GM21619 (cell line): Measurements from ENCODE around the gene RPL11.
"Not testable (repeated sequence)": the region's sequence is repeated elsewhere in the genome, so short reads cannot be mapped to it uniquely, and the experiment has no call there.

Experiments
- ATAC-seq: cut with Tn5 transposase; IDR thresholded peaks from one replicate; pipeline ENCODE4 v1.9.1; 2021; ENCODE audit not compliant: unreplicated experiment

The RPL11 gene

DNA sequence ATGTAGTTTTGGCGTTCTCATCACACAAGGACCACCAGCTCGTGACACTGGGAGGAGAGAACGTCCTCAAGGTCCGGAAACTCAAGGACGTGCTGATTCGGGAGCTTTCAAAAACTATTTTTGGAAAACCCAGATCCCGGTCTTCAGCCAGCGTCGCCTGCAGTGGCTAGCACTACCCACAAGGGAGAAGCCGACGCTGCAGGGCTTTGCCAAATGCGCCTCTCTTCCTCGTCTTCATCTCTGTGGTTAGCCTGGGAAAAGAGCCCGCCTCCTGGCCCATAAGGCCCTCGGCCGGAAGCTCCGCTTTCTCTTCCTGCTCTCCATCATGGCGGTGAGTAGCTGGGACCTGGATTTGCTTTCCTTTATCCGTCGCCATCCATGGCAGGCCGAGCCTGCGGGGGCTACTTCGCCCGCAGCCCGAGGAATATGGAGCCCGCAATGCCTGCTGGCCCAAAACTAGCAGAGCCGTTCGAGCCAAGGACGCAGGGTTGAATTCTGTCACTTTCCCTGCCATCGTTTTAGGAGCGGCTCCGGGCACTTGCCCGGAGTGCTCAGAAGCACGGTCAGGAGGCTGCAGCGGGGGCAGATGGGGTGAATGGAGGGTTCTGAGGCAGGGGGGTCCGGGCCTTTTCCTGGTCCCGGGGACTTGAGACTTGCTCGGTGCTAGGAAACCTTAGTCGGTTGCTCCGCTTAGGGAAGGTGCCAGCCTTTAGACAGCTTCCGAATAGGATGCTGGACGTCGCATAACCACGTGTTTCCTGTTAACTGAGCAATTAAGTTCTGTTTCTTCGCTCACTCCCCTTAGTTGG is at the start of gene RPL11:
Gene RPL11, plus strand, starts transcription at position 308 of the 809 bp plus-strand sequence. Its CDS starts 18 bp downstream, at position 326.
- peak; percentile 96 for ATAC-seq

DNA sequence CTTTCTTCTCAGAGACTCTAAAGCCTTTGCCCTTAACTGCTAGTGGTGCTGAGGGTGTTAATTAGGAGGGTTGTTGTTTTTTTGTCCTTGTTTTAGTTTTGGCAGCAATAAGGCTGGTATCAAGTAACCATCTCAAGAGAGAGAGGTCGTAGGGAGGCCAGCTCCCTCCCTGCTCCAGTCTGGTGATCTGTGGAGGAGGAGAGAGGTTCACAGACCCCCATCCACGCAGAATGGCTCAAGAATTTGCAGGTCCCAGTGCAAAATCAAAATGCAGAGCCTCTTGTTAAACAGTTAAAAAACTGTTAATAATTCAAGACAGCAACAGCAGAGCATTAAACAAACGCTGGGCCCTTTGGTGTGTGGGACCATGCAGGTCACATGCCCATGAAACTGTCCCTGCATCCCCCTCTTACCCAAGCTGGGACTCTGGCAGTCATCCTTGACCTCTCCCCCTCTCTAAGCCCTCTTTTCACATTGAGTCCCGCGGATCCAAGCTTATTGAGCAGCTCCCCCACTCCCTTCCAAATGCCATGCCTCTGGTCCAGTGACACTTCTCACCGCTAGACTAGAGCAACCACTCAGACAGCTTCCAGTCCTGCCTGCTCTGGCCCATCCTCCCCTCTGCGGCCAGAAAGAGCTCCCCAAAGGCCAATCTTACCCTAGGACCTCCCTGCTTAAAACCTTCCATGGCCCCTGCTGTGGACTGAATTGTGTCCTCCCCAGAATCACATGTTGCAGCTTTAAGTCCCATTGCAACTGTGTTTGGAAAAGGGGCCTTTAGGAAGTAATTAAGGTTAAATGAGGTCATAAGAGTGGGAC is 47.7 kb upstream of the RPL11 start:
- no peak for ATAC-seq

DNA sequence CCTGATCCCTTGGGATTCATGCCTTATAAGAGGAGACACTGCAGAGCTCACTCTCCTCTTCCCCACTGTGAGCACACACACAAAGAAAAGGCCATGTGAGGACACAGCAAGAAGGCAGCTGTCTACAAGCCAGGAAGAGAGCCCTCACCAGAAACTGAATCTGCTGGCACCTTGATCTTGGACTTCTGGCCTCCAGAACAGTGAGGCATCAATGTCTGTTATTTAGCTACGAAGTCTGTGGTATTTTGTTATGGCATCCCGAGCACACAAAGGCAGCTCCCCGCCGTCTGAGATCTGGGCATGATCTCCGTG is 47.1 kb upstream of the RPL11 start:
- ATAC-seq, result no peak

DNA sequence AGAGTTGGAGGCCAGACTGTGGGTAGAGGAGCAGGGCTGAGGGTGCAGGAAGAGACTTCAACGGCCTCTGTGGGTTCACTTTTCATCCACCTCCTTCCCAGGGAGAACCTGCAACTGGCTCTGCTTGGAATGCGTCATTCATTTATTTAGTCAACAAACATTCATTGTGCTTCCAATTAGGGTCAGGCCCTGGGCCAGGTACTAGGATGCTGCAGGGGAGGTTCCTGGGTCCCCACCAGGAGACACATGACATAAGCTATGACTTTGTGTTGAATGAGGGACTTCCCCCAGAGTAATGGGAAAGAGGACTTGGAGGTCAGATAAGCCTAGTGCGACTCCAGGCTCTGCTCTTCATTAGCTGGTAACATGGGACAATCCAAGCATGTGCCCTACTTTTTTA is 46.3 kb upstream of the RPL11 start:
- no peak for ATAC-seq

DNA sequence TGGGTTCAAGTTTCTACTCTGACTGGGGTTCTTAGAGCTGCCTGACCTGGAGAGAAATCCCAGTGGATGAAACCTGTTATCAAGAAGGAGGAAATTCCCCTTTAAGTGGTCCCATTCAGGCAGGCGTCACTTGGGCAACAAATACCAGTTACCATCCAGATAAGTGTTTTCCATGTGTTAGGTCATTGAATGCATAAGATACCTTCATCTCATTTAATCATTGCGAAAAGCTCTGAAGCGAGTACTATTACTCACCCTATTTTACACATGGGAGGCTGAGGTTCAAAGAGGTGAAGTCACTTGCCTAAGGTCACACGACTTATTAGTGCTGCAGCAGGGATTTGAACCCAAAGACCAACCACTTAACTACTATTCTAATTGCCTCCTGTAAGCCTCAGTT is 45.5 kb upstream of the RPL11 start:
- ATAC-seq, result no peak

DNA sequence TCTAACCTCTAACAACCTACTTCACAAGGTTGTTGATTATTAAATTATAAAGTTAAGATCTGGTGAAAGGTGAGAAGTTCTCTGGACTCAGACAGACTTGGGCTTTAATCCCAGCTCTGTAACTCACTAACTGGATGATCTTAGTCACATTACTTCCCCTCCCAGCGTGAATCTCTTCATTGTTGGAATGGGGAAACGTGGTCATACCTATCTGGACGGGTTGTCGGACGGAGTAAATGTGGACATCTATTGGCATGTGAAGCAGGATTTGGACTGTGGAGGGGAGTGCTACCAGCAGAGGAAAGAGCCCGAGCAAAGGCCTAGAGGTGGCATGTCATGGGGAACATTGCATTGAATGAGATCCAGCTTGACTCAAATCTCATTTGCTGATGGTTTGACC is 45.1 kb upstream of the RPL11 start:
- no peak for ATAC-seq

DNA sequence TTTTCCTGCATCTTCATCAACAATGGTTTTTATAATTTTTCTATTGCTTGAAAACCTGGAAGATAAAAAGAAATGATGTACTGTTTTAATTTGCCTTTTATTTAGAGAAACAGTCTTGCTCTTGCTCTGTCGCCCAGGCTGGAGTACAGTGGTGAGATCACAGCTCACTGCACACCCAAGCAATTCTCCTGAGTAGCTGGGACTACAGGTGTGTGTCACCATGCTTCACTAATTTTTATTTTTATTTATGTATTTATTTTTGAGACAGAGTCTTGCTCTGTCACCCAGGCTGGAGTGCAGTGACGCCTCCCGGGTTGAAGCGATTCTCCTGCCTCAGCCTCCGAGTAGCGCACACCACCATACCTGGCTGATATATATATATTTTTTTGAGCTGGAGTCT is 43.0 kb upstream of the RPL11 start:
- ATAC-seq, result no peak

DNA sequence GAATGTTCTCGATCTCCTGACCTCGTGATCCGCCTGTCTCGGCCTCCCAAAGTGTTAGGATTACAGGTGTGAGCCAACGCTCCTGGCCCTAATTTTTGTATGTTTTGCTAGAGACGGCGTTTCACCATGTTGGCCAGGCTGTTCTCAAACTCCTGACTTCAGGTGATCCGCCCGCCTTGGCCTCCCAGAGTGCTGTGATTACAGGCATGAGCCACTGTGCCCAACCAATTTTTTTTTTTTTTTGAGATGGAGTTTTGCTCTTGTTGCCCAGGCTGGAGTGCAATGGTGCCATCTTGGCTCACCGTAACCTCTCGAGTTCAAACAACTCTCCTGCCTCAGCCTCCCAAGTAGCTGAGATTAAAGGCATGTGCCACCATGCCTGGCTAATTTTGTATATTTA is 42.4 kb upstream of the RPL11 start:
- not testable (repeated sequence) for ATAC-seq

DNA sequence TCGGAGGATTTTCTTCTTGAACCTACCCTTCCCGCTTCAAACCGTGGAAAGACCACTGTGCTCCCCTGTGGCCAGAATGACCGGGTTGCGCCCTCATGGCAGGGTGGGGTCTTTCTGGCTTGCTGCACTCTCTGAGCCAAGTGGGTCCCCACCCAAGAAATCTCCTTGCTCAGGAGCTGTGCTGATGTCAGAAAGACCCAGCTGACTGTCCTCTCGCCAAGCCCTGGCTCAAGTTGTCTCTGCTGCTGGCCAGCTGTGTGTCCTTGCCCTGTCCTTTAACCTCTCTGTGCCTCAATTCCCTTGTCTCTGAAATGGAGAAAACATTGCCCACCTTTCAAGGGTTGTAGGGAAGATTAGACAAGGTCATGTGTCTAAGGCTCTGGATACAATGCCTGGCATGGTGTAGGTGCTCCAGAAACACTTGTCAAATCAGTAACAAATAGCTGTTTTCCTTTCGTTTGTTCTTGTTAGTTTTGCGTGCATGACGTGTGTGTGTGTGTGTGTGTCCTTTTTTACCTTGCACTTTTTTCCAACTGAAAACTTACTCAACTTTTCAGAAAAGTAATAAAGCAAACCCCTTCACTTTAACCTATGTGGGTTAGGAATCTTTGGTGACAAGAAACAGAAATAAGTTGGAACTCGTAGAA is 41.1 kb upstream of the RPL11 start:
- ATAC-seq, result no peak

DNA sequence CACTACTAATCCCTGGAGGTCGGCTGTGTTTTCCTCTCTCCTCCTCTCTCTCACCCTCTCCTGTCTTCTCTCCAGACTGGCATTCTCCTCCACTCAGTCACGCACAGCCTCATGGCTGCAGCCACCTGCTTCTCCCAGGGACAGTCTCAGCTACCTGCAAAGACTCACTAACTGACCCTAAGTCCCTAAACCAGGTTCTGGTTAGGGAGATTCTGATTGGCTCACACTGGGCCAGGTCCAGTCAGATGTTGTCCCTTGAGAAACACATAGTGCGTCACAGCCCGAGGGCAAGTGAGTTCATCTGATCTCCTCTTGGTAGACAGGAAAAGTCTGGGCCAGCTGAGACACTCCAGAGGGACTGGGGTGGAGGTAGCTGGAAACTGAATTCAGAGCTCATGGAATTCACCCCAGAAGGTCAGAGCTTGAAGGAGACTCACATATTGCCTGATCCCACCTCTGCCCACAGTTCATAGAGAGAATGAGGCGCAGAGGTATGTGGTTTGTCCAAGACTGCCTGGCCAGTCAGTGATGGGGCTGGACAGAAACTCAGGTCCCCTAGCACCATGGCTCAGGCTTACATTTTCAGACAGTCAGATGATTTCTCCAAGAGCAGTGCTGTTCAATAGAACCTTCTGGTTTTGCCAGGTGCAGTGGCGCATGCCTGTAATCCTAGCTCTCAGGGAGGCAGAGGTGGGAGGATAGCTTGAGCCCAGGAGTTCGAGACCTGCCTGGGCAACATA is 40.4 kb upstream of the RPL11 start:
- ATAC-seq, result no peak

DNA sequence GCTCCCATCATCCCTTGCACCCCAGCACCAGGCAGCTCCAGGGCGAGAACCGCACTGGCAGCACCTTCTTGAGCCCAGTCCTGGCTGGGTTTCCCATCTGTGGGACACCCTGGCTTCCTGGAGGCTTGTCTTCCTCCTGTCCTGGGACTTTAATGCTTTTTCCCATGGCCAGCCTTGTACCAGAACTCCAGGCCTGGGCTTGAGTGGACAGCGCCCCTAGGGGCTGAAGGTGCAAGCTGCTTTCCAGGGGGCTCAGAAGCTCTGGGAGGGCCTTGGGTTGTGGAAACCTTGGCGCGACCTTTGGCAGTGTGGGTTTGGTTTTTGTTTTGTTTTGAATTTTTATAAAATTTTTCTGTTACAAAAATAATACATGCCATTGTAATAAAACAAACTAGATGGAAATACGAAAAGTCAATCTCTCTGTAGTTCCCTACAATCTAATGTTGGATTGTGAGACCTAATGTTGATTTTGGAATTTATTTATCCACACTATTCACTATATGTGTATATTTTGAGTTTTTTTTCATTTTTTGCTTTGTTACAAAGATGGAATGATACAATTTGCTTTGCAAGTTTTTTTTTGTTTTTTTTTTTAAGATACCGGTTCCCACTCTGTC is 33.8 kb upstream of the RPL11 start:
- ATAC-seq, result no peak

DNA sequence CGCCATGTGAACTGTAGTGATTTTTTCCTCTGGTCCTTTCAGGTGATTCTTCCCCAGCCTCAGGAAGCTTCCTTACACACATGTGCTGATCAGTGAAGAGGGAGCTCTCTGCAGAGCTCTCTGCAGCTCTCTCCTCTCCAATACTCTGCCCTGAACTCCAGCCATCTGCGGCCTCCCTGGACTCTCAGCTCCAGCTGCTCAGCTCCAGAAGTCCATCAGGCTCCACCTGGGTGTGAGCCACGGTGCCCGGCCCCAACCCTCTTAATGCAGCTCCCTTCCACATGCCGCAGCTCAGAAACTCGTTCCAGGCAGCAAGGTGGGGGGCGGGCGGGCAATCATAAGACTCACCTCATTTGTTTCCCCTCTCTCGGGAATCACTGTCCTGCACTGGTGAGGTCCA is 30.9 kb upstream of the RPL11 start:
- no peak for ATAC-seq

DNA sequence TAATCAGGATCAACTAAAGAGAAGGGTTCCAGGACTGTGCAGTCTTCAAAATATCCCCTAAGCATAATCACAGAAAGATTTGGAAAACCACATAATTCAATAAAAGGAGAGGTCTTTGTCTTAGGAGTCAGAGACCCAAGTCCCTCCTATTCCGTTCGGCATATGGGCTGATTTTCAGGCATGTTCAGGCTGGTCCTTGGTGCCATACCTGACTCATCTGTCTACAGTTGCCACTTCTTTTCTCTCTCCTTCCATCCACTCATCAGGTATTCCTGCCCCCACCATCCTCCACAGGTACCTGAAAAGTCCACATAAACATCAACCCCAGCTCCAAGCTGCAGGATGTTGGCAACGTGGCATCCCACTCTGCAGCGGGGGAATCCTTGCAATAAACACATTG is 29.7 kb upstream of the RPL11 start:
- ATAC-seq, result no peak

DNA sequence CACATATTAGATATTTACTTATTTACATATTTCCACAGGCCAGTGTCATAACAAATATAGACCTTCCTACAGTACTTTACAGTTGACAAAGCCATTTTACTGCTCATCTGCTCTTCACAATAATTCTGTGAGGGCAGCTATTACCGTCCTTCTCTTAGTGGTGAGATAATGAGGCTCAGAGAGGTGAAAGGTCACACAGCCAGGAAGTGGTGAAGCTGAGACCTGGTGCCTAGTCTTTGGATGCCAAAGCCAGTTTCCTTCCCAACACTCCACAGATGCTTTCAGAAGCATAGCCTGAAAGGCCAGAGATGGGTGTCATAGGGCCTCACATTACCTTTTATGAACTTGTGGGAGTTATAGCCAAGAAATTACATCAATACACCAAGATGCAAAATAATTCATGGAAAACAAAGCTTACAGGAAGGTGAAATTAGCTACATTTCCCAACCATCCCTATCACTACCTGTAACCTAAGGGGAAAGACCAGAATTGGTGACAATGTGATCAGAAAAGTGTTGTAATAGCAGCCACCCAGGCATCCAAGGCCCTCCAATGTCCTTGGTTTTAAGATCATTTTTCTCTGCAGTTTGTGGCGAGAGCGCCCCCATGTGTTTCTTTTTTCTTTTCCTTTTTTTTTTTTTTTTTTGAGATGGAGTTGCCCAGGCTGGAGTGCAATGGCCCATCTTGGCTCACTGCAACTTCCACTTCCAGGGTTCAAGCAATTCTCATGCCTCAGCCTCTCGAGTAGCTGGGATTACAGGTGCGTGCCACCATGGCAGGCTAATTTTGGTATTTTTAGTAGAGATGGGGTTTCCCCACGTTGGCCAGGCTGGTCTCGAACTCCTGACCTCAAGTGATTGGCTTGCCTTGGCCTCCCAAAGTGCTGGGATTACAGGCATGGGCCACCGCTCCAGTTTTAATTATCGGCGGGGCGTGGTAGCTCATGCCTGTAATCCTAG is 26.5 kb upstream of the RPL11 start:
- ATAC-seq, result no peak

DNA sequence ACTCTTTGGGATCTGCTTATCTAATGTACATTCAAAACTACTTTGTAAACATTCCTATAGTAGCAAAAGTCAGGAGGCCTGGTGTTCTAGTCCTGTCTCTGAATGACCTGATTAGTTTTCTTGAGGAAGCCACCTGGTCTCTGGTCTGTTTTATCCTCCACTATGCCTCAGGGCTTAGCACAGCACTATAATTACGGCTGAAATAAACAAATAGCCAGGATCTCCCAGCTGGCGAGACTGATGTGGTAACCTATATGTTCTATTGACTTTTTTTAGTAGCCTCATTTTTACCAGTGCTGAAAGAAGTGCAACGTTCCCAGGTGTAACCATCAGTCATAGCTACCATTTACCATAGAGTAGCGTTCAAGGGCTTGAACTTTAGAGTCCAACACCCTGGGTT is 24.2 kb upstream of the RPL11 start:
- ATAC-seq, result no peak

DNA sequence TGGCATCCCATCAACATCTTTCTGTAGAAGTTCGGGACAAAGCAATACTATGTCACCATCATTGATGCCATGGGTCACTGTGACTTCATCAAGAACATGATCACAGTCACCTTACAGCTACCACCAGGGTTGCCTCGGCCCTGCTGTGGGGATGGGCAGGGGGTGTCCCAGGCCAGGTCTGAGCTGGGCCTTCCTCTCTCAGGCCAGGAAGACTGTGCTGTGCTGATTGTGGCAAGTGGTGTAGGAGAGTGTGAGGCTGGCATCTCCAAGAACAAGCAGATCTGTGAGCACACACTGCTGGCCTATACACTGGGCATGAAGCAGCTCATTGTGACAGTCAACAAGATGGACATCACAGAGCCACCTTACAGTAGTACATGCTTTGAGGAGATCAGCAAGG is 20.9 kb upstream of the RPL11 start:
- no peak for ATAC-seq

DNA sequence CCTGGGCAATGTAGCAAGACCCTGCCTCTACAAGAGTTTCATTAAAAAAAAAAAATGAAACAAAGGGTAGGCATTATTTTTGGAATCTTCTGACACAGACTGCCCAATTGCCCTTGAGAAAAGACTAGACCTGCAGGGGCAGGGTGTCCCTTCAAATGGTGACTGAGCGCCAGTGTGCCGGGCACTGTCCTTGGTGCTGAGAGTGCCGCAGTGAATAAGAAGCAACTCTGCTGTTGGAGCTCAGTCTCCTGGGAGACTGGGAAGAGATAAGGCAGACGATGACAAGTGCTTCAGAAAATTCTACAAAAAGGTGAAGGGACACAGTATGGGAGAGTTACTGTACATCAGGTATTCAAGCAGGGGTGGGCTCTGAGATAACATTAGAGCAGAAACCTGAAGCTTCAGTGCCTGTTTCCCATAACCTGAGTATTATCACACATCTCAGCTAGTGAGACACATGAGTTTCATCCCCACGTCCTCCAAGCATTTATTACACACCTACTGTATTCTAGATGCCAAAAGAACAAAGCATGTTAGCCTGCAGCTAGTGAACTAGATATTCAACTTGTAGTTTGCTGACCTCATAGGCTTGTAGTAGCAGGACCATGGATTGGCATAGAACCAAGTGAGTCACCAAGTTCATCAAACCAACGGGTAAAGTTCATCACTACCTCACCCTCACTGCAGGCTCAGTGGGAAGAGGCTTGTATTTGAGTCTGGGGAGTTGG is 18.4 kb upstream of the RPL11 start:
- ATAC-seq, result no peak

DNA sequence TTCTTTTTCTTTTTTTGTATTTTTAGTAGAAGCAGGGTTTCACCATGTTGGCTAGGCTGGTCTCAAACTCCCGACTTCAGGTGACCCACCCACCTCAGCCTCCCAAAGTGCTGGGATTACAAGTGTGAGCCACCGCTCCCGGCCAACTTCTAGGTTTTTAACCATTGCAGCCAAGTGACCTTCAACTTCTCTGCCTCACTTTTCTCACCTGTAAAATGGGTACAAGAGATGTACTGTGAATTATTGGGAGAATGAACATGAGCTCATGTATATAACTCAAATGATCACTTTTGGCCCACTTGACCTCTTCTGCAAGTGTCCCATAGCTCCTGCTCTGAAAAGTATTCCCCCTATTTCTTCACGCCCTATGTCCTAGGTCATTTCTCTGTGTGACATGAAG is 11.8 kb upstream of the RPL11 start:
- ATAC-seq, result no peak

DNA sequence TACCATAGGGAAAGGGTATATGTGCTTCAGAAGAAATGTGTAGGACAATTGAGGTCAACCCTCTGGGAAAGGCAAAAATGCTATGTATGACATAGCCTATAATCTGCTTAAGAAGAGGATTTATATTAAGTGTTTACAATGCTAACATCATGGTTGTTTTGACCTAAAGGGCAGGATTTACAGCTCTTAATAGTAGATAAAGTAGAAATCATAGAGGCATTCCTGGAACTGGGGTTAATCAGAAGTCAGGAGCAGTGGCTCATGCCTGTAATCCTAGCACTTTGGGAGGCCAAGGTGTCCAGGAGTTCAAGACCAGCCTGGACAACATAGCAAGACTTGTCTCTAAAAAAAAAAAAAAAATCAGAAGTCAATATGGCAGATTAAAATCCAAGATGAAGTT is 8.7 kb upstream of the RPL11 start:
- no peak for ATAC-seq
